Lung (tissue), 12 donors: ENCODE results near the gene BIRC6. TPM values are rescaled to one million over a fixed set of nuclear protein-coding genes. Genes with fewer than 3 reads are reported as not detected.
A peak's percentile ranks its signal among the peaks of the same experiment; 100 is the strongest.

Source experiments
- ATAC-seq: fragments of 200-7000 bp; cut with Tn5 transposase; one replicate; pipeline ENCODE4 v1.9.1; 2020; ENCODE audit warnings: moderate number of reproducible peaks; ENCODE audit not compliant: insufficient read depth, low FRiP score
- DNase-seq, 3 donors: peaks; one replicate each; pipeline ENCODE4 v3.0.0-alpha.2; 2013 to 2017
- H3K27ac ChIP-seq, 2 donors: one replicate each; pipeline ENCODE4 v1.5.1; 2013; ENCODE audit warnings: mild to moderate bottlenecking in 2 of 2, moderate library complexity in 2 of 2, control low read depth in 1 of 2, inconsistent platforms in 1 of 2, low read depth in 1 of 2, low read length in 1 of 2
- H3K27me3 ChIP-seq, 3 donors: one replicate each; pipeline ENCODE4 v1.5.1; 2013; ENCODE audit warnings: low read length in 2 of 3; ENCODE audit not compliant: control insufficient read depth in 3 of 3, insufficient read depth in 3 of 3
- H3K36me3 ChIP-seq, 4 donors: one replicate each; pipeline ENCODE4 v1.5.1; 2013; ENCODE audit warnings: low read length in 4 of 4, mild to moderate bottlenecking in 1 of 4, moderate library complexity in 1 of 4; ENCODE audit not compliant: control insufficient read depth in 4 of 4, insufficient read depth in 4 of 4
- H3K4me1 ChIP-seq, 5 donors: one replicate each; pipeline ENCODE4 v1.5.1; 2013; ENCODE audit warnings: low read length in 5 of 5, mild to moderate bottlenecking in 2 of 5, moderate library complexity in 1 of 5; ENCODE audit not compliant: control insufficient read depth in 5 of 5, insufficient read depth in 5 of 5
- H3K4me3 ChIP-seq: one replicate; pipeline ENCODE4 v1.5.1; 2013; ENCODE audit warnings: mild to moderate bottlenecking, control low read depth, moderate library complexity
- H3K9ac ChIP-seq, 2 donors: one replicate each; pipeline ENCODE4 v1.5.1; 2013; ENCODE audit warnings: low read length in 2 of 2, control low read depth in 1 of 2; ENCODE audit not compliant: insufficient read depth in 1 of 2
- H3K9me3 ChIP-seq, 4 donors: one replicate each; pipeline ENCODE4 v1.5.1; 2013; ENCODE audit warnings: low read length in 3 of 4, mild to moderate bottlenecking in 1 of 4, moderate library complexity in 1 of 4; ENCODE audit not compliant: control insufficient read depth in 4 of 4, insufficient read depth in 3 of 4
- WGBS, 2 donors: extraction: QIAGEN DNeasy Blood & Tissue Kit; methylation state at CpG; one replicate each; pipeline ENCODE4 v1.1.7; 2013; 5-methylcytosine and 5-hydroxymethylcytosine counted together
- polyA plus RNA-seq, 2 donors: library from polyadenylated mRNA; stranded (reverse); fragments of 200-250 nt; gene quantifications; one replicate each; pipeline ENCODE4 v1.2.1, GENCODE V29; 2013
- total RNA-seq, 2 donors: library from RNA; depleted of rRNA in 1 of 2; stranded (reverse); fragments of >200 nt in 1 of 2; gene quantifications; one replicate each; pipeline ENCODE4 v1.2.1, GENCODE V29; 2014 to 2021
- TF ChIP-seq, protein P1 (sequence below): IDR thresholded peaks from 2 replicates; pipeline ENCODE4 v1.5.1; 2012; ENCODE audit warnings: mild to moderate bottlenecking; ENCODE audit errors: control extremely low read depth, extremely low read depth
- donor health status: control.
- donor health status: control.
- donor health status: Bipolar disorder and iron deficiency.
- donor health status: healthy.
- donor health status: DM: yes; HTN: yes; CAD: no.

BIRC6 gene
- total and polyA plus RNA-seq, 4 donors: 12.2 to 229 (median 51.5) TPM

DNA sequence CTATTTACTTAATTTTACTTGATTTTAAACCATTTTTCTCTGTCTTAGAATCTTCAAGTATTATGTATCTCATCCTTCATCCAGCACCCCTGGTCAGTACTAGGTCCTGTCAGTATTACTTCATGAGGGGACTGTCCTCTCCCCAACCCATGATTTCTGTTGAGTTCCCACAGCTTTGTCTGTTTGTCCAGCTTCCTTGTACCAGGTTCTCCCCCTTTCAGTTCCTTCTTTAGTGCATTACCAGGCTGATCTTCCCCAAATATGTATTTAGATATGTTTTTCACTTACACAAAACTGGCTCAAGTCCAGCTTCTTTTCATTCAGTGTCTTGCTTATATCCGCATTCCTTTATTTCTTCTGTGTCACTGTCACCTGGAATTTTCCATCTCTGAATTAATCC, 257.3 kb downstream of the BIRC6 start:
- Histone ChIP-seq H3K4me1 (peaks cover 0 to 3% (median 0%) of the 10 kb centered on the region in 5 donors), H3K9me3 (no peaks in the 10 kb centered on the region), H3K27me3 (no peaks in the 10 kb centered on the region), H3K36me3 (peaks cover 4 to 23% (median 17%) of the 10 kb centered on the region in 4 donors), H3K4me3 (no peak overlapping the region), H3K27ac (no peak overlapping the region), H3K9ac (no peak overlapping the region)
- ATAC-seq: no peak
- whole genome bisulfite sequencing, 2 donors: 81 to 85% methylated on average over 1 of the region's 1 CpG
- no peak for DNase-seq
- TF ChIP-seq, protein P1, sequence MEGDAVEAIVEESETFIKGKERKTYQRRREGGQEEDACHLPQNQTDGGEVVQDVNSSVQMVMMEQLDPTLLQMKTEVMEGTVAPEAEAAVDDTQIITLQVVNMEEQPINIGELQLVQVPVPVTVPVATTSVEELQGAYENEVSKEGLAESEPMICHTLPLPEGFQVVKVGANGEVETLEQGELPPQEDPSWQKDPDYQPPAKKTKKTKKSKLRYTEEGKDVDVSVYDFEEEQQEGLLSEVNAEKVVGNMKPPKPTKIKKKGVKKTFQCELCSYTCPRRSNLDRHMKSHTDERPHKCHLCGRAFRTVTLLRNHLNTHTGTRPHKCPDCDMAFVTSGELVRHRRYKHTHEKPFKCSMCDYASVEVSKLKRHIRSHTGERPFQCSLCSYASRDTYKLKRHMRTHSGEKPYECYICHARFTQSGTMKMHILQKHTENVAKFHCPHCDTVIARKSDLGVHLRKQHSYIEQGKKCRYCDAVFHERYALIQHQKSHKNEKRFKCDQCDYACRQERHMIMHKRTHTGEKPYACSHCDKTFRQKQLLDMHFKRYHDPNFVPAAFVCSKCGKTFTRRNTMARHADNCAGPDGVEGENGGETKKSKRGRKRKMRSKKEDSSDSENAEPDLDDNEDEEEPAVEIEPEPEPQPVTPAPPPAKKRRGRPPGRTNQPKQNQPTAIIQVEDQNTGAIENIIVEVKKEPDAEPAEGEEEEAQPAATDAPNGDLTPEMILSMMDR: no peak

DNA sequence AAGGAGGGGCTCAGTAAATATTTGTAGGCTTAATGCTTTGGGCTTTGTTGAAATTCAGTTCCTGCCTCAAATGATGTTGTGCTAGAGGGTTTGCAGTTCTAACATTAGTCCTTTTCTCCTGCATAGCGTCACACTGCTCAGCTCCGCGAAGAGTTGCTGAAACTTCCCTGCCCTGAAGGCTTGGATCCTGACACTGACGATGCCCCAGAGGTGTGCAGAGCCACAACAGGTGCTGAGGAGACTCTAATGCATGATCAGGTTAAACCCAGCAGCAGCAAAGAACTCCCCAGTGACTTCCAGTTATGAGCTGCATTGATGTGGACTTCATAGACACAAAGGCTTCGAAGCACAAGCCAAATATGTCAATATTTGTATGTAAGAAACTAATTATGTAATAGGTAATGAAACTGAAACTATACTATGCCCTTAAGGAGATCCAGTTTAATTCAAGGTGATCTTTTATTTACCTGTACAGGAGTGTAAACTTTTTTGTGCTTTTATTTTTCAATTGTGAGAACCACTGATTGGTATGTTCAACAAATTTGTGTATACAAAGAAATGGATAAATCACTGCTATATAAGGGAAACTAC, 260.9 kb downstream of the BIRC6 start:
- WGBS, 2 donors: 73 to 75% methylated on average over 5 of the region's 5 CpGs
- Histone ChIP-seq H3K27ac (peak overlapping the region in 1 of 2 donors; percentile 63), H3K27me3 (no peaks in the 10 kb centered on the region), H3K9ac (no peak overlapping the region), H3K36me3 (peaks cover 4 to 26% (median 13%) of the 10 kb centered on the region in 4 donors), H3K4me1 (peaks cover 0 to 6% (median 0%) of the 10 kb centered on the region in 5 donors), H3K4me3 (no peak overlapping the region), H3K9me3 (no peaks in the 10 kb centered on the region)
- DNase-seq: no peak
- TF ChIP-seq, protein P1: no peak
- ATAC-seq: no peak

DNA sequence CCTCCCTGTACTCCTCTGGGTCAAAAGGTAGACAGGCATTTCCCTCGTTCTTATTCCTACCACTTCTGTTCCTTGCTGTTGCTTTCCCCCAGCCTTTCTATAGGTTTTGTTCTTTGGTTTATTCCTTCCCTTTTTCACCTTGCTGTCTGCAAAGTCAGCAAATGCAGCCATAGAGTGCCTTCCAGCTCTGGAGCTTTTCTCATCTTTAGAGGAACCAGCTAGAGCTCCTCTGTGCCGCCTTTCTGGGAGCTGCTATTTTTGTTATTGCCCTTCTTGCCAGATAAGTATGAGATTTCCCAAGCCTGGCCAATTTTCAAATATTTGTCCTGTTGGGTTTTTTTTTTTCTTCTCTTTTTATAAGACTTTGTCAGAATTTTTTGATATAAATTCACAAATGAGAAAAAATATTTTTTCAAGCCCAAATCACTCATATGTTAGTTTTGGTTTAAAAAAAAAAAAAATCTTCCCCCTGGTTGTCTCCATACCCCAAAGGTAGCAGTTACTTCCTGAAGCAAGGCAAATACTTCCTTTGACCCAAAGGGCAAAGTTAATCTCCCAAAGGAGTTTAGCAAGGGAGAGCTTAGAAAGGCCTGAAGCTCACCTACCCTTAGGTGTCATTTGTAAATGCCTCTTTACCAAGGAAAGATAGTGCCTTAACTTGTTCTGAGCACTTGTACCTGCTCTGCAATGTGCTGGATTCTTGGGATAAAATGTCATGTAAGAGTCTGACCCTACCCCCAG, 265.9 kb downstream of the BIRC6 start:
- 48 to 61% methylated on average over 2 of the region's 2 CpGs for WGBS, 2 donors
- Histone ChIP-seq H3K4me1 (peaks cover 0 to 6% (median 3%) of the 10 kb centered on the region in 5 donors), H3K4me3 (no peak overlapping the region), H3K9me3 (no peaks in the 10 kb centered on the region), H3K9ac (no peak overlapping the region), H3K27ac (peak overlapping the region in 1 of 2 donors; percentile 47), H3K36me3 (peaks cover 2 to 9% (median 5%) of the 10 kb centered on the region in 4 donors), H3K27me3 (no peaks in the 10 kb centered on the region)
- DNase-seq (peak in 2 of 3 donors; percentile 24 to 49), ATAC-seq (no peak)
- TF ChIP-seq, protein P1: no peak
